Neuronal stem cell (in vitro differentiated cells): ENCODE data around the gene ABCB9. TPM values are rescaled to one million over a fixed set of nuclear protein-coding genes. Genes with fewer than 3 reads are reported as not detected.

Source experiments
- DNase-seq: peaks from one replicate; pipeline ENCODE4 v3.0.0-alpha.2; 2013; ENCODE audit warnings: low spot score
- H2AFZ ChIP-seq: one replicate; pipeline ENCODE4 v1.6.1; 2013; ENCODE audit warnings: mild to moderate bottlenecking, low read length, inconsistent platforms
- H2AK5ac ChIP-seq: 2 replicates; pipeline ENCODE4 v1.6.1; 2013; ENCODE audit warnings: low read depth, mild to moderate bottlenecking, inconsistent platforms, low read length, moderate library complexity, mixed read lengths
- H2BK120ac ChIP-seq: 2 replicates; pipeline ENCODE4 v1.6.1; 2013; ENCODE audit warnings: low read depth, mild to moderate bottlenecking, inconsistent platforms, low read length, moderate library complexity, mixed read lengths
- H2BK12ac ChIP-seq: one replicate; pipeline ENCODE4 v1.6.1; 2013; ENCODE audit warnings: low read length, inconsistent platforms
- H2BK15ac ChIP-seq: 2 replicates; pipeline ENCODE4 v1.6.1; 2013; ENCODE audit warnings: mild to moderate bottlenecking, low read length, inconsistent platforms, mixed read lengths
- H2BK5ac ChIP-seq: one replicate; pipeline ENCODE4 v1.6.1; 2013; ENCODE audit warnings: inconsistent platforms, mild to moderate bottlenecking, low read length, moderate library complexity
- H3K14ac ChIP-seq: one replicate; pipeline ENCODE4 v1.6.1; 2013; ENCODE audit warnings: low read length, inconsistent platforms
- H3K18ac ChIP-seq: 2 replicates; pipeline ENCODE4 v1.6.1; 2013; ENCODE audit warnings: low read length, inconsistent platforms
- H3K23ac ChIP-seq: 2 replicates; pipeline ENCODE4 v1.6.1; 2013; ENCODE audit warnings: low read depth, mild to moderate bottlenecking, mixed read lengths, low read length, inconsistent platforms; ENCODE audit not compliant: poor library complexity
- H3K27ac ChIP-seq: replicated peaks from 3 replicates; pipeline ENCODE4 v1.5.1; 2013; ENCODE audit warnings: low read length, inconsistent platforms
- H3K27me3 ChIP-seq, 3 experiments: 2 replicates each; pipeline ENCODE4 v1.6.1; 2013; ENCODE audit warnings: low read length in 3 of 3, mild to moderate bottlenecking in 2 of 3, inconsistent platforms in 1 of 3, low read depth in 1 of 3, mixed read lengths in 1 of 3, moderate library complexity in 1 of 3; ENCODE audit not compliant: control insufficient read depth in 3 of 3, insufficient read depth in 3 of 3
- H3K36me3 ChIP-seq, 2 donors: replicated peaks in 1 of 2; 2 replicates each; pipeline ENCODE4 v1.6.1; 2013; ENCODE audit warnings: low read length in 2 of 2; ENCODE audit not compliant: control insufficient read depth in 2 of 2, insufficient read depth in 2 of 2
- H3K4ac ChIP-seq: 2 replicates; pipeline ENCODE4 v1.6.1; 2013; ENCODE audit warnings: inconsistent platforms, mild to moderate bottlenecking, low read length, moderate library complexity
- H3K4me1 ChIP-seq, 2 donors: 1 replicate in 1 of 2; 2 replicates in 1 of 2; pipeline ENCODE4 v1.6.1; 2013; ENCODE audit warnings: low read length in 2 of 2, low read depth in 1 of 2; ENCODE audit not compliant: control insufficient read depth in 2 of 2, insufficient read depth in 1 of 2
- H3K4me2 ChIP-seq: one replicate; pipeline ENCODE4 v1.6.1; 2013; ENCODE audit warnings: mild to moderate bottlenecking, low read length, inconsistent platforms; ENCODE audit not compliant: insufficient read depth, poor library complexity, severe bottlenecking
- H3K4me3 ChIP-seq, 2 donors: 2 replicates each; pipeline ENCODE4 v1.5.1; 2013; ENCODE audit warnings: low read length in 2 of 2, mild to moderate bottlenecking in 2 of 2, inconsistent platforms in 1 of 2, moderate library complexity in 1 of 2
- H3K79me1 ChIP-seq: one replicate; pipeline ENCODE4 v1.6.1; 2013; ENCODE audit warnings: low read depth, mild to moderate bottlenecking, inconsistent platforms, low read length, moderate library complexity
- H3K9ac ChIP-seq: one replicate; pipeline ENCODE4 v1.6.1; 2013; ENCODE audit warnings: mild to moderate bottlenecking, low read depth, low read length, inconsistent platforms; ENCODE audit not compliant: poor library complexity
- H3K9me3 ChIP-seq, 2 donors: replicated peaks in 1 of 2; 2 replicates each; pipeline versions ENCODE3 to v1.6.1; 2013; ENCODE audit warnings: low read length in 2 of 2, mild to moderate bottlenecking in 2 of 2, inconsistent platforms in 1 of 2, low read depth in 1 of 2, mixed read lengths in 1 of 2, moderate library complexity in 1 of 2; ENCODE audit not compliant: control insufficient read depth in 2 of 2, insufficient read depth in 1 of 2
- H4K8ac ChIP-seq: one replicate; pipeline ENCODE4 v1.6.1; 2013; ENCODE audit warnings: low read depth, mild to moderate bottlenecking, inconsistent platforms, low read length, moderate library complexity
- H4K91ac ChIP-seq: one replicate; pipeline ENCODE4 v1.6.1; 2013; ENCODE audit warnings: low read length, low read depth, mild to moderate bottlenecking, inconsistent platforms; ENCODE audit not compliant: poor library complexity
- WGBS, 2 donors: extraction: QIAGEN DNeasy Blood & Tissue Kit; methylation state at CpG; one replicate each; pipeline ENCODE4 v1.1.7; 2013; ENCODE audit warnings: missing lambda C conversion rate in 2 of 2, mixed read lengths in 1 of 2; ENCODE audit not compliant: insufficient read length in 2 of 2, insufficient replicate concordance in 1 of 2; ENCODE audit errors: extremely low coverage in 2 of 2; 5-methylcytosine and 5-hydroxymethylcytosine counted together
- small RNA-seq: library from polyadenylated mRNA; stranded (forward); fragments of <200 nt; extraction: miRNeasy Mini kit (QIAGEN cat#:217004); gene quantifications from one replicate; pipeline ENCODE3, GENCODE V24; 2013; ENCODE audit not compliant: insufficient read depth

The ABCB9 gene

GRCh38 chr12:122882908-122883558 lies 83.2 kb downstream of the ABCB9 start:
- peaks cover 0 to 14% of the 10 kb centered on the region in 2 donors for H3K36me3 ChIP-seq
- peaks cover 21 to 30% of the 10 kb centered on the region in 2 donors for H3K4me1 ChIP-seq
- H3K79me1 ChIP-seq, result peaks cover 11% of the 10 kb centered on the region
- WGBS, 2 donors, result no CpG with 5 or more reads among the region's 11 CpGs
- no peaks in the 10 kb centered on the region for H3K27me3 ChIP-seq
- H2BK12ac ChIP-seq, result no peak overlapping the region
- peaks cover 0 to 2% of the 10 kb centered on the region in 2 donors for H3K9me3 ChIP-seq
- no peak overlapping the region for H3K23ac ChIP-seq
- no peak overlapping the region for H3K4me3 ChIP-seq
- no peak overlapping the region for H3K14ac ChIP-seq
- no peak overlapping the region for H4K91ac ChIP-seq
- no peak overlapping the region for H3K27ac ChIP-seq
- no peak overlapping the region for H2AFZ ChIP-seq
- no peak overlapping the region for H3K18ac ChIP-seq
- H4K8ac ChIP-seq, result no peak overlapping the region
- no peak for DNase-seq
- no peak overlapping the region for H3K9ac ChIP-seq
- no peak overlapping the region for H2AK5ac ChIP-seq
- no peak overlapping the region for H2BK5ac ChIP-seq
- no peak overlapping the region for H3K4me2 ChIP-seq
- H2BK15ac ChIP-seq, result no peak overlapping the region
- no peak overlapping the region for H2BK120ac ChIP-seq
- no peak overlapping the region for H3K4ac ChIP-seq

DNA sequence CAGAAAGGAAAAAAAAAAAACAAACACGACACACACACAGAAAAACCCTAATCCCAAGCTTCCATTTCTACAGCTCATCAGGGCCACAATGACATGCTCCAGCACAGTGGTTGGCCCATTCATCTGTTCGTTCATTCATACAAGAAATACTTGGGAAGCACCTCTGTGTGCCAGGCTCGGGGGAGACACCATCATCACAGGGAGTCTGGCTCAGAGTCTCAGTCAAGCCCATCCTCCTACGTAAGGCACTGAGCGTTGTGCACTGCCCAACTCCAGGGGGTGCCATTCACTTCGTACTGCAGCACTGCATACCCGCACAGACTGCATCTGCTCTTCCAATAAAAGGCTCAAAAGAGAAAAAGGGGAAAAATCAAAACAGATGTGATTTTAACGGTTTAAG lies 85.6 kb downstream of the ABCB9 start:
- Histone ChIP-seq H3K4me2 (no peak overlapping the region), H3K9ac (no peak overlapping the region), H4K91ac (no peak overlapping the region), H3K14ac (no peak overlapping the region), H3K27ac (no peak overlapping the region), H3K18ac (no peak overlapping the region), H2BK15ac (no peak overlapping the region), H3K23ac (no peak overlapping the region), H3K36me3 (peaks cover 0 to 14% of the 10 kb centered on the region in 2 donors), H3K4me1 (peaks cover 10 to 14% of the 10 kb centered on the region in 2 donors), H3K79me1 (peaks cover 5% of the 10 kb centered on the region), H2AK5ac (no peak overlapping the region), H2BK5ac (no peak overlapping the region), H2AFZ (no peak overlapping the region), H3K27me3 (no peaks in the 10 kb centered on the region), H4K8ac (no peak overlapping the region), H2BK120ac (no peak overlapping the region), H3K9me3 (peaks cover 0 to 2% of the 10 kb centered on the region in 2 donors), H2BK12ac (no peak overlapping the region), H3K4ac (no peak overlapping the region), H3K4me3 (no peak overlapping the region)
- no peak for DNase-seq
- WGBS, 2 donors, result no CpG with 5 or more reads among the region's 8 CpGs

- no peaks in the 10 kb centered on the region for H3K27me3 ChIP-seq
- DNase-seq, result no peak
- no CpG with 5 or more reads among the region's 10 CpGs for WGBS, 2 donors
Observed at GRCh38 chr12:122880155-122880667, 86.1 kb downstream of the ABCB9 start.

More at GRCh38 chr12:122880155-122880667, 86.1 kb downstream of the ABCB9 start:
- Histone ChIP-seq H2BK12ac (no peak overlapping the region), H4K91ac (no peak overlapping the region), H3K4me3 (no peak overlapping the region), H2BK15ac (no peak overlapping the region), H3K4ac (no peak overlapping the region), H3K18ac (no peak overlapping the region), H3K23ac (no peak overlapping the region), H2AFZ (no peak overlapping the region), H3K4me2 (no peak overlapping the region), H3K4me1 (peaks cover 12 to 14% of the 10 kb centered on the region in 2 donors), H3K14ac (no peak overlapping the region), H4K8ac (no peak overlapping the region), H3K9me3 (peaks cover 0 to 2% of the 10 kb centered on the region in 2 donors), H3K36me3 (peaks cover 0 to 14% of the 10 kb centered on the region in 2 donors), H3K79me1 (peaks cover 5% of the 10 kb centered on the region), H3K9ac (no peak overlapping the region), H2BK120ac (no peak overlapping the region), H3K27ac (no peak overlapping the region), H2BK5ac (no peak overlapping the region), H2AK5ac (no peak overlapping the region)

Small RNAs within 50 kb of the gene (small RNA-seq; reads per million reads assigned to genes)
- gene ARL6IP4 (not detected), gene MIR4304 (not detected)
